ENCODE measurements around the gene STAB1.

STAB1 gene

GRCh38 chr3:52487788-52488691 lies 7.1 kb upstream of the STAB1 start:
- no peak for DNase-seq

- no peak for DNase-seq
Observed at GRCh38 chr3:52488746-52489145, 6.4 kb upstream of the STAB1 start.

GRCh38 chr3:52489453-52489852 lies 5.7 kb upstream of the STAB1 start:
- DNase-seq = no peak

GRCh38 chr3:52490035-52490938 lies 4.9 kb upstream of the STAB1 start:
- DNase-seq = no peak

GRCh38 chr3:52490939-52491526 lies 4.1 kb upstream of the STAB1 start:
- DNase-seq = no peak

- DNase-seq = no peak
Observed at GRCh38 chr3:52492059-52492458, 3.1 kb upstream of the STAB1 start.

GRCh38 chr3:52493232-52494017 lies 1.7 kb upstream of the STAB1 start:
- DNase-seq = no peak

GRCh38 chr3:52494445-52494844 lies 693 bp upstream of the STAB1 start:
- peak; percentile 48 for DNase-seq

- DNase-seq = peak; percentile 55
Observed at GRCh38 chr3:52495777-52496602, 852 bp downstream of the STAB1 start.

GRCh38 chr3:52498137-52499054 lies 3.3 kb downstream of the STAB1 start:
- no peak for DNase-seq

GRCh38 chr3:52501046-52501445 lies 5.9 kb downstream of the STAB1 start:
- no peak for DNase-seq

GRCh38 chr3:52502001-52502400 lies 6.9 kb downstream of the STAB1 start:
- DNase-seq = no peak

- no peak for DNase-seq
Observed at GRCh38 chr3:52502808-52503350, 7.7 kb downstream of the STAB1 start.

GRCh38 chr3:52503788-52504424 lies 8.8 kb downstream of the STAB1 start:
- DNase-seq = peak; percentile 62

GRCh38 chr3:52504977-52505376 lies 9.8 kb downstream of the STAB1 start:
- no peak for DNase-seq

- DNase-seq = no peak
Observed at GRCh38 chr3:52506266-52506966, 11.3 kb downstream of the STAB1 start.

- DNase-seq = peak; percentile 71
Observed at GRCh38 chr3:52507359-52507758, 12.2 kb downstream of the STAB1 start.

- DNase-seq = no peak
Observed at GRCh38 chr3:52509753-52510328, 14.7 kb downstream of the STAB1 start.

- no peak for DNase-seq
Observed at GRCh38 chr3:52511509-52511908, 16.4 kb downstream of the STAB1 start.
